Sigmoid colon (tissue), 7 donors: ENCODE results near the gene RNF125. TPM values are rescaled to one million over a fixed set of nuclear protein-coding genes. Genes with fewer than 3 reads are reported as not detected.
A peak's percentile ranks its signal among the peaks of the same experiment; 100 is the strongest.

Source experiments
- DNase-seq: peaks from one replicate; pipeline ENCODE4 v3.0.0-alpha.2; 2019
- H3K27ac ChIP-seq, 4 donors: fragments of 200-600 bp; sonication (generic); one replicate each; pipeline ENCODE4 v1.5.1; 2016 to 2019; ENCODE audit warnings: mild to moderate bottlenecking in 1 of 4
- H3K27me3 ChIP-seq, 3 donors: fragments of 200-600 bp; sonication (generic); one replicate each; pipeline ENCODE4 v1.5.1; 2019; ENCODE audit warnings: mild to moderate bottlenecking in 1 of 3
- H3K36me3 ChIP-seq, 4 donors: fragments of 200-600 bp; sonication (generic); one replicate each; pipeline ENCODE4 v1.5.1; 2016 to 2019
- H3K4me1 ChIP-seq, 4 donors: fragments of 200-600 bp; sonication (generic); one replicate each; pipeline ENCODE4 v1.5.1; 2017 to 2019
- H3K4me3 ChIP-seq, 4 donors: fragments of 200-600 bp; sonication (generic); one replicate each; pipeline ENCODE4 v1.5.1; 2017 to 2019; ENCODE audit warnings: mild to moderate bottlenecking in 2 of 4, moderate library complexity in 1 of 4
- H3K9me3 ChIP-seq, 4 donors: fragments of 200-600 bp in 3 of 4; sonication (generic) in 3 of 4; one replicate each; pipeline versions ENCODE4 v1.5.1 to v1.6.1; 2013 to 2019
- EP300 ChIP-seq, 4 donors: sonication (generic); formaldehyde crosslinking; IDR thresholded peaks; one replicate each; pipeline ENCODE4 v1.6.1; 2017; ENCODE audit warnings: antibody characterized with exemption in 4 of 4
- POLR2A ChIP-seq, 2 donors: fragments of 450-650 bp; IDR thresholded peaks; one replicate each; pipeline ENCODE4 v1.6.1; 2016; ENCODE audit warnings: antibody characterized with exemption in 2 of 2, mild to moderate bottlenecking in 2 of 2, moderate library complexity in 2 of 2
- POLR2AphosphoS5 ChIP-seq, 4 donors: sonication (generic); formaldehyde crosslinking; IDR thresholded peaks; one replicate each; pipeline ENCODE4 v1.6.1; 2017; ENCODE audit warnings: antibody characterized with exemption in 4 of 4
- WGBS, 2 donors: extraction: QIAGEN DNeasy Blood & Tissue Kit; methylation state at CpG; one replicate each; pipeline ENCODE4 v1.1.7; 2013; 5-methylcytosine and 5-hydroxymethylcytosine counted together
- intact Hi-C: fragments of 100-400 bp; cut with DNase I; formaldehyde crosslinking; loops from one replicate; pipeline ENCODE4 v1.15.1; 2023
- polyA plus RNA-seq, 3 donors: library from polyadenylated mRNA; stranded (reverse); fragments of 200-250 nt; gene quantifications; one replicate each; pipeline ENCODE4 v1.2.3, GENCODE V29; 2013
- total RNA-seq, 4 donors: library from RNA; depleted of rRNA; stranded (reverse); fragments of >200 nt; gene quantifications; one replicate each; pipeline ENCODE4 v1.1.0, GENCODE V29; 2016
- TF ChIP-seq, protein P1 (sequence below), 4 experiments: fragments of 450-650 bp in 3 of 4; fragments of 200-600 bp in 1 of 4; IDR thresholded peaks; one replicate each; pipeline ENCODE4 v1.5.1; 2016 to 2019; ENCODE audit warnings: antibody characterized with exemption in 4 of 4, mild to moderate bottlenecking in 3 of 4, moderate library complexity in 2 of 4
- donor health status: healthy with polysubstance abuse.
- donor health status: Bipolar disorder and iron deficiency.
- donor health status: healthy.

RNF125 gene
- total and polyA plus RNA-seq, 7 donors, result 0.95 to 5.9 (median 4.8) TPM

DNA sequence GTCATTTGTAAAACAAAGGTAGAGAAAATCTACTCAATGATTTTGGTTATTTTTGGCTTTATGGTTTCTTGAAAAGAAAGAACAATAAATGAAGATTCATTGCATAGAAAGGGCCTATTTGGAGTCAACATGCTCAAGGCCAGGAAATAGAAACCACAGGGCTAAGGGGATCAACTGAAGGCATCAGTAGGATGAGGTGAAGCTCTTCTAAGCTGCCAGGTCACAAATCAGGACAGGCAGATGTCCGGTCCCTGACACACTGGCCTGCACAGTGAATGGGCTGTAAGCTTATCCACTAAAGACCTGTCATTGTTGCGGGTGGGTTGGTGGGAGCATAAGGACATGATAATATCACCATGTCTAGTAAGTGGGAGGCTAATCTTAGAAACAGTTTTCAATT, 41.4 kb downstream of the RNF125 start:
- WGBS, 2 donors, result 87 to 96% methylated on average over 2 of the region's 2 CpGs

DNA sequence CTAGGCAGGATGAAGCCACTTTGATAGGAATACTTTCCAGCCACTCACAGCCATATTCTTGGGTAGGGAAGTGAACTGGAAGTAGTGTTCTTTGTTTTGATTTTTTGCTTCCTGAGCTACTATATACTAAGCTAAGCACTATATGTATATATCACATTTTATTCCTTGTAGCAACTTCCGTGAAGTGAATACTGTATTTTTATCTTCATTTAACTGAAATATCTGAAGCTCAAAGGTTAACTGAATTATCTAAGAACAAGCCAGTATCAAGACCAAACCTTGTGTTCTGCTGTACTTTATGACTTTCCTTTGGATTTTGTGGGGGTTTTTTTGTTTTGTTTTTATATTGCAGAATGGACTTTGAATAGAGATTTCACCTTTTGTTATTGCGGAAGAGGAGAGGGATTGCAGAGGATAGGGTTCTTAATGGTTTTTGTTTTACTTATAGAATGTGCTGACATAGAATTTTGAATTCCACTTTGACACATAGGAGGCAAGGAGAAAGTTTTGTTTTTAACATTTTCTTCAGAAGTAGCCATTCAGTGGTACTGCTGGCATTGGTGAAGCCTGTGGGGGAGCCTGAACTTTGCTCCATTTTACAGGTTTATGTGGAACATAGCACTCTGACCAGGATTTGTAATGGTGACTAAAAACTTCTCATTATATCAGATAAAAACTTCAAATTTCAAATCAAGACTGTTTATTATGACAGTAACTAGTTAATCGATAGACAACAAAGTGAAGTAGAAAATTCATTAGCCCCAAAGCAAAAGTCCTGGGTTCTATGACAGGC, 48.9 kb downstream of the RNF125 start:
- intact Hi-C loops, result no loop called here
- no peak for DNase-seq
- Histone ChIP-seq H3K27ac (no peak overlapping the region), H3K9me3 (no peaks in the 10 kb centered on the region), H3K4me1 (no peaks in the 10 kb centered on the region), H3K36me3 (no peaks in the 10 kb centered on the region), H3K27me3 (no peaks in the 10 kb centered on the region), H3K4me3 (no peak overlapping the region)
- TF ChIP-seq POLR2A (IDR thresholded peaks at IDR 0.05) (no peak), EP300 (IDR thresholded peaks at IDR 0.05) (no peak), POLR2AphosphoS5 (IDR thresholded peaks at IDR 0.05) (no peak)
- TF ChIP-seq, protein P1, sequence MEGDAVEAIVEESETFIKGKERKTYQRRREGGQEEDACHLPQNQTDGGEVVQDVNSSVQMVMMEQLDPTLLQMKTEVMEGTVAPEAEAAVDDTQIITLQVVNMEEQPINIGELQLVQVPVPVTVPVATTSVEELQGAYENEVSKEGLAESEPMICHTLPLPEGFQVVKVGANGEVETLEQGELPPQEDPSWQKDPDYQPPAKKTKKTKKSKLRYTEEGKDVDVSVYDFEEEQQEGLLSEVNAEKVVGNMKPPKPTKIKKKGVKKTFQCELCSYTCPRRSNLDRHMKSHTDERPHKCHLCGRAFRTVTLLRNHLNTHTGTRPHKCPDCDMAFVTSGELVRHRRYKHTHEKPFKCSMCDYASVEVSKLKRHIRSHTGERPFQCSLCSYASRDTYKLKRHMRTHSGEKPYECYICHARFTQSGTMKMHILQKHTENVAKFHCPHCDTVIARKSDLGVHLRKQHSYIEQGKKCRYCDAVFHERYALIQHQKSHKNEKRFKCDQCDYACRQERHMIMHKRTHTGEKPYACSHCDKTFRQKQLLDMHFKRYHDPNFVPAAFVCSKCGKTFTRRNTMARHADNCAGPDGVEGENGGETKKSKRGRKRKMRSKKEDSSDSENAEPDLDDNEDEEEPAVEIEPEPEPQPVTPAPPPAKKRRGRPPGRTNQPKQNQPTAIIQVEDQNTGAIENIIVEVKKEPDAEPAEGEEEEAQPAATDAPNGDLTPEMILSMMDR (IDR thresholded peaks at IDR 0.05), result no peak
- WGBS, 2 donors, result 52 to 81% methylated on average over 3 of the region's 3 CpGs

More for the DNA sequence above, 41.4 kb downstream of the RNF125 start:
- Histone ChIP-seq H3K4me1 (no peaks in the 10 kb centered on the region), H3K4me3 (no peak overlapping the region), H3K9me3 (no peaks in the 10 kb centered on the region), H3K27me3 (no peaks in the 10 kb centered on the region), H3K27ac (no peak overlapping the region), H3K36me3 (no peaks in the 10 kb centered on the region)
- DNase-seq, result no peak
- intact Hi-C loops, result no loop called here
- TF ChIP-seq POLR2AphosphoS5 (IDR thresholded peaks at IDR 0.05) (no peak), EP300 (IDR thresholded peaks at IDR 0.05) (no peak), POLR2A (IDR thresholded peaks at IDR 0.05) (no peak)

DNA sequence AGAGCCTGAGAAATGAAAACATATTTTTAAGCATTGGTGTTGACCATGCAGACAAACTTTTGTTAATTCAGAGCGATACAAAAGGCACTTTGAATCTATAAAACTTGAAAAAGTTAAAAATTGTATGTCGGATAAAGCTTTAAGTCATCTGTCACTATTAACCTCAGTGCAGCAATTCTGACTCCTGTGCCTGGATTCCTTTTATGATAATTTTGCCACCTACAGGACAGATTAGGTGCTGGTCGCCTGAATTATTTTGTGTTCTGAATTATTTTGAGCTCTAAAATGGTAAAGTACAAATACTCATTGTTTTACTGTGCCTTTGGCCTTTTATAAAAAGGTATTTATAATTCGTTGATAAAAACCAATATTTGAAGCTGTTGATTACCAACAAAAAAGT, 53.7 kb downstream of the RNF125 start:
- Histone ChIP-seq H3K4me3 (no peak overlapping the region), H3K4me1 (no peaks in the 10 kb centered on the region), H3K27ac (no peak overlapping the region), H3K27me3 (no peaks in the 10 kb centered on the region), H3K9me3 (no peaks in the 10 kb centered on the region), H3K36me3 (no peaks in the 10 kb centered on the region)
- DNase-seq, result no peak
- 38 to 62% methylated on average over 4 of the region's 4 CpGs for WGBS, 2 donors
- intact Hi-C loops, result no loop called here
- no peak for TF ChIP-seq POLR2A (IDR thresholded peaks at IDR 0.05)
- TF ChIP-seq, protein P1 (IDR thresholded peaks at IDR 0.05), result peak in 1 of 4 experiments; percentile 17

DNA sequence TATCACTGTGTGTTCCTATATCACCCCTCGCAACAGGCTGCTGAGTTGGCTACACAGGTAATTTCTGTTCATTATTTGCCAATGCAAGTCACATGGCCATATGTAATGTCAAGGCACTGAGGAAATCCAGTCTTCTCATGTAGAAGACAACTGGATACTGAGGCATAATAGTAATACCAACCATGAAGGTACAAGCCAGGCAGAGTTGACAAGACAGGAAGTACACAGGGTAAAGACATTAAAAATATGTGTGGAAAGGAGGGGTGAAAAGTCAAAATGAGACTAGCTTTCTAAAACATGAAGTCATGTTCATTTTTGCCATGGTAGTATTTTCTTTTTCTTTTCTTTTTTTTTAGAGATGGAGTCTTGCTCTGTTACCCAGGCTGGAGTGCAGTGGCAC, 55.6 kb downstream of the RNF125 start:
- no peak overlapping the region for H3K4me3 ChIP-seq
- H3K36me3 ChIP-seq, result no peaks in the 10 kb centered on the region
- TF ChIP-seq POLR2AphosphoS5 (IDR thresholded peaks at IDR 0.05), result no peak
- TF ChIP-seq EP300 (IDR thresholded peaks at IDR 0.05), result no peak
- no peak for TF ChIP-seq POLR2A (IDR thresholded peaks at IDR 0.05)
- TF ChIP-seq, protein P1 (IDR thresholded peaks at IDR 0.05), result no peak
- WGBS, 2 donors, result 98 to 99% methylated on average over 1 of the region's 1 CpG
- H3K27me3 ChIP-seq, result no peaks in the 10 kb centered on the region
- intact Hi-C loops, result no loop called here
- no peak overlapping the region for H3K27ac ChIP-seq
- H3K4me1 ChIP-seq, result no peaks in the 10 kb centered on the region
- DNase-seq, result no peak
- no peaks in the 10 kb centered on the region for H3K9me3 ChIP-seq

DNA sequence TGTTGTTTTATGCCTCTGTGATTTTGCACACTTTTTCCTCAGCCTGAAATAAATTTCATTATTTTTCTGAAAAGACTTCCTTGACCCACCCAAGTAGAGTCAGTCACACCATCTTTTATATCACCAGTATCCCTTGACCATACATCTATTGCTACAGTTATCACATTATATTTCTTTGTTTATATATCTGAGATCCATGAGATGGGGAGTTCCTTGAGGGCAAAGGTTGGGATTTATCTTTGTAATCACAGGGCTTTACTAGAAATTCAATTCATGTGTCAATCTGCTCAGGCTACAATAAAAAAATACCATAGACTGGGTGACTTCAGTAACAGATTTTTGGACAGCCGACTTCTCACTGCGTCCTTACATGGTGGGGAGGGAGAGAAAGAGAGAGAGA, 60.2 kb downstream of the RNF125 start:
- DNase-seq, result no peak
- Histone ChIP-seq H3K4me3 (no peak overlapping the region), H3K4me1 (no peaks in the 10 kb centered on the region), H3K27ac (no peak overlapping the region), H3K9me3 (no peaks in the 10 kb centered on the region), H3K27me3 (no peaks in the 10 kb centered on the region), H3K36me3 (no peaks in the 10 kb centered on the region)
- intact Hi-C loops, result no loop called here
- TF ChIP-seq POLR2A (IDR thresholded peaks at IDR 0.05) (no peak), POLR2AphosphoS5 (IDR thresholded peaks at IDR 0.05) (no peak), EP300 (IDR thresholded peaks at IDR 0.05) (no peak)
- TF ChIP-seq, protein P1 (IDR thresholded peaks at IDR 0.05), result no peak
- 23 to 71% methylated on average over 2 of the region's 2 CpGs for WGBS, 2 donors
